ENCODE measurements around the gene CD96.
A peak's percentile ranks its signal among the peaks of the same experiment; 100 is the strongest.
"Not testable (repeated sequence)": the region's sequence is repeated elsewhere in the genome, so short reads cannot be mapped to it uniquely, and the experiment has no call there.

CD96 gene, protein sequence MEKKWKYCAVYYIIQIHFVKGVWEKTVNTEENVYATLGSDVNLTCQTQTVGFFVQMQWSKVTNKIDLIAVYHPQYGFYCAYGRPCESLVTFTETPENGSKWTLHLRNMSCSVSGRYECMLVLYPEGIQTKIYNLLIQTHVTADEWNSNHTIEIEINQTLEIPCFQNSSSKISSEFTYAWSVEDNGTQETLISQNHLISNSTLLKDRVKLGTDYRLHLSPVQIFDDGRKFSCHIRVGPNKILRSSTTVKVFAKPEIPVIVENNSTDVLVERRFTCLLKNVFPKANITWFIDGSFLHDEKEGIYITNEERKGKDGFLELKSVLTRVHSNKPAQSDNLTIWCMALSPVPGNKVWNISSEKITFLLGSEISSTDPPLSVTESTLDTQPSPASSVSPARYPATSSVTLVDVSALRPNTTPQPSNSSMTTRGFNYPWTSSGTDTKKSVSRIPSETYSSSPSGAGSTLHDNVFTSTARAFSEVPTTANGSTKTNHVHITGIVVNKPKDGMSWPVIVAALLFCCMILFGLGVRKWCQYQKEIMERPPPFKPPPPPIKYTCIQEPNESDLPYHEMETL

DNA sequence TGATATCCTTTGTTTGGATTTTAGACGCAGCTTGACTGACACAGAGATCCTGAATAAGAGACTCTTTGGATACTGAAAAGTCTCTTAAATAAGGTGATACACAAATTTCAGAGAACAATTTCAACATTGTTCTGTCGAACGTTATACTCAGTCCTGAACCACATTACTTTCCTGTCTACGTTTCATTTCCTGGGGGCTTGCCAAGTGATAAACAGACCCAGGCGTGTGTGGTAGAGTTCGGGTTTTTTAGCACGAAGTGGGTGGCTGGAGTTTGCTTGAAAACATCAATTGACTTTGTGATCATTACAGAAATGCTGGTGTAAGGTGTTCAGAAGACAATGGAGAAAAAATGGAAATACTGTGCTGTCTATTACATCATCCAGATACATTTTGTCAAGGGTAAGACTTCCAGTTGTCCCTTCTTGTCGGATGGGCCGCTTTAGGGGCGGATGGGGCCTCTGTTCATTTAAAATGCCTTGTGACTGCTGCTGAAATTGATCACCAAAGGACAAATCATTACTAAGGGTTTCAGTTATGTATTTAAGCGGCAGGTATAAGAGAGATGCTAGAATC is at the start of gene CD96:
Gene CD96 (plus strand): TSS at position 287 of the 573 bp plus-strand sequence. CDS start 52 bp downstream, at position 339.
- DNase-seq (ENCODE audit: low spot score), result peak; percentile 88

DNA sequence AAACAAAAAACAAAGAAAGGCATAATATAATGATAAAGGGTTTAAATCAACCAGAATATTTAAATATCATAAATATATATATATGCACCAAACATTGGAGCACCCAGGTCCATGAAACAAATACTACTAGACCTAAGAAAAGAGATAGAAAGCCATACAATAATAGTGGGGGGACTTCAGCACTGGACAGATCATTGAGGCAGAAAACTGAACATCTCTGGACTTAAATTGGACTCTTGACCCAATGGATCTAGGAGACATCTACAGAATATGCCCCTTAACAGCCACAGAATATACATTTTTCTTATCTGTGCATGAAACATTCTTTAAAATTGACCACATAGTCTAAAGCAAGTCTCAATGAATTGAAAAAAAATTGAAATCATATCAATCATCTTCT is 48.7 kb upstream of the CD96 start:
- DNase-seq (ENCODE audit: low spot score), result no peak

DNA sequence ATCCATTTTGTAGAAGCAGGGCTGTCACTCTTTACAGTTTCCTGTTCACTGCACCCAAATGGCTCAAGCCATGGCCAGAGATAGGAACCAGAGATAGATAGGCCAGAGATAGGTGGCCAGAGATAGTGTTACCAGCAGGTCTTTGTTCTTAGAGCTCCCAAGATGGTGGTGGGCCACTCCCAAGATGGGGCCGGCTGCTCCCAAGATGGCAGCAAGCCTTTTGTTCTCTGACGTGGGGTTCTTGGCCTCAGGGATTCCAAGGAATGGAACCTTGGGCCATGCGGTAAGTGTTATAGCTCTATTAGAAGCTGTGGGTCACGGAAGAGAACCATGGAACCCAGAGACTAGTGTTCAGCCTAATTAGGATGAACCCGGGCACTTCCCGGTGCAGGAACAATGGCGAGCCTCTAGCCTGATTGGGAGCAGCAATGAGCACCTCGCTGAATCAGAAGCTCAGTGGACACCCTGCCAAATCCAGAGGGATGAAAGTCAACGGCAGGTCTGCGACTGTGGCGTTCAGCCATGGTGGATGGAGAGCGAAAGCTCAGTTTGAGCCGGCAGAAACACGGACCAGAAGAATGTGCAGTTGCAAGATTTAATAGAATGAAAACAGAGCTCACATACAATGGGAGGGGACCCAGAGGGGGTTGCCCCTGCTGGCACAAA is 45.0 kb upstream of the CD96 start:
- no peak for DNase-seq (ENCODE audit: low spot score)

DNA sequence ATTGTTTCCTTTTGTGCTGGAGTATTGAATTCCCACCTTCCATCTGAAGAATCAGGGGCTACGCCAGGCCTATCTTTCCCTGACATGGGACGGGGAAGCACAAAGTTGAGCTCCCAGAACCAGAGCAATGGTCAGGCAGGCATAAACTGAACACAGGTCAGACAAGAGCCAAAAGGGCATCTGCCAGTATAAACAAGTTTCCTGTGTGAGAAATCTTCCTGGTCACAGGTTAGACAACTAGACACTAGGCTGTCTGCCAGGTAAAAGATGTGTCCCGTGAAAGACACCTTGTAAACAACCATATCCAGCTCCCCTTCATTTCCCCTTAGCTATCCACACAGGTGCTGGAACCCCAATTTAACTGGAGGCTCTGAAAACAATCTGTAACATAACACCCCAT is 44.0 kb upstream of the CD96 start:
- DNase-seq (ENCODE audit: low spot score), result no peak

DNA sequence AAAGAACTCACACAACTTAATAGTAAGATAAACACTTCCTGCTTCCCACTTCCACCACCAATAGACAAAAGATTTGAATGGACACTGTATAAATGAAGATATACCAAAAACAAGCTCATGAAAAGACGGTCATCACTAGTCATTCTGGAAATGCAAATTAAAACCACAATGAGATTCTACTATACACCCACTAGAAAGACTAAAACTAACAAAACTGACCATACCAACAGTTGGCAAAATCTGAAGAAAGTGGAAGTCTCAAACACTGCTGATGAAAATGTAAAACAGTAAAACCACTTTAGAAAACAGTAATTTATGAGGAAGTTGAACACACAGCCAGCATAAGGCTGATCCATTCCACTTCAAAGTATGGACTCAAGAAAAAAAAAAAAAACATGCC is 35.6 kb upstream of the CD96 start:
- no peak for DNase-seq (ENCODE audit: low spot score)

DNA sequence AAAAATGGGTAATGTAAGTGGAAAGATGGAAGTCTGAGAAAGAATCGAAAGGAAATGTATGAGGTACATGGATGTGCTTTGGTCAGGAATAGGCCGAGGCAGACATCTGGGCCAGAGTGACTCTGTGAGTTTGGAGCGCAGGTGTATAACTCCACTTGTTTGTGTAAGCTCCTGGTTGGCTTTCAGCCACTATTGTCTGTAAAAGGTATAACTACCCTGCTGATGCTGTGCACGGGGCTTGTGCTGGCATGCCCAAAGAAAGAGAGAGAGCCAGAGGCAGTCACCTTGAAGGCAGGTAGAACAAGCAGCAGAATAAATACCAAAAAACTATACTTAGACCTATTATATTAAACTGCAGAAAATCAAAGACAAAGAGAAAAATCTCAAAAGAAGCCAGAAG is 32.7 kb upstream of the CD96 start:
- DNase-seq (ENCODE audit: low spot score), result no peak

DNA sequence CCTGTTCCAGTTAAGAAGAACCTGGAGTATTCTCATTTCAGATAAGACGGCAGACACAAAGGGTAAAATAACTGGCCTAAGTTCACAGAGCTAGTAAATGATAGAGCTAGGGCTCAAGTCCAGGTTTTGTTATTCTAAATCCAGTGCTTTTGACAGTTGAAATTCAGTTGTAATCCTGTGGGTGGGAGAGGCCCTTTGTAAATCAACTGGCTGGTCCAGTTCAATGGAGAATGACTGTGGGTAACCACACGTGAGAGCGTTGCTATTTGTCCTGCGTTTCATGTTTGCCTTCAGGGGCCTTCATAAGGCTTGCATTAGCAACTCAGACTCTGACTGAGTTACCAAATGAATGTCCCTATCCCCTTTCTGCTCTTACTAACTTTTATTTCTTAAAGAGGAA is 24.2 kb upstream of the CD96 start:
- no peak for DNase-seq (ENCODE audit: low spot score)

DNA sequence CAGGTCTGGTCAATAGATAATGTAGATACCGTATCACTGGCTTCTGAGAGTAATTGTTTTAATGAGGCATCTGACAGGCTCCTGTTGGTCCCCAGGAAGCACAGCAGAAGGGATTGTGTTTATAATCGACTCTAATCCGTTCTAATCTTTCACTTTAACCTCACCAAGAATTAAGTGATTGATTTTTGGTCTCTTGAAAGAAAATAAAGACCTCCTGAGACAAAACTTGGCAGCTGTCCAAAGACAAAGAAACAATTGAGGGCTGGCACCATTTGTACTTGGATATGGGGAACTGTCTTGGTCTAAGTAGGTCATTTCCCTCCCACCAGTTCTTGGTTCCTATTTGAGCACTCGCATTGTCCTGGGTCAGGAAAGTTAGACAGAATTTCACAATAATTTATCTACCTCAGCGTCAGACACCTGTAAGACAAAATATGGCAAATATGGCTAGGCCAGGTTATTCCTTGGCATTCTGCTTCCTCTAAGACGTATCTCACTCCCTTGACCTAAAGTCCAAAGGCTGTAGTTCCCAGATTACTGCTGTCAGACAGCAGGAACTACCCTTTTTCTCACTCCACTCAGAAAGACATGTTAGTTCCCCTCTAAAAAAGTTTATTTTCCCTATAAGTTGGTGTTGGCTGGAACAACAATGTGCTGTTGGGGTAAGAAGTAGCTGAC is 22.7 kb upstream of the CD96 start:
- no peak for DNase-seq (ENCODE audit: low spot score)

DNA sequence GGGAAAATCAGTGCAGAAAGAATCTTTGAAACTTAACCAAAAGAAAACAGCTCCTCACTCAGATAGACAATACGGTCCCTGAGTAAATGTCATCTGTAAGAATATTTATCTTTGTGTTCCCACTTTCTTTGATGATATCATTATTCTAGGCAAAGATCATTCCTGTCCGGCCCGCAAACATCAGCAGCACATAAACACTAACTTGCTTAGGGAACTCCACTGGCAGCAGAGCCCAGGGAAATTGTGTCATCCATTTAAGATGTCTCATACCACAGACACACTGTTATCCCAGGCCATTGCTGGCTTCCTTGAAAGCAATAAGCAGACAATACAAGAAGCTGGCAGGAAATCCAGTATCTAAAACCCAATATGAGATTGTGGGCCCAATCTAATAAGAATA is 20.1 kb upstream of the CD96 start:
- no peak for DNase-seq (ENCODE audit: low spot score)

DNA sequence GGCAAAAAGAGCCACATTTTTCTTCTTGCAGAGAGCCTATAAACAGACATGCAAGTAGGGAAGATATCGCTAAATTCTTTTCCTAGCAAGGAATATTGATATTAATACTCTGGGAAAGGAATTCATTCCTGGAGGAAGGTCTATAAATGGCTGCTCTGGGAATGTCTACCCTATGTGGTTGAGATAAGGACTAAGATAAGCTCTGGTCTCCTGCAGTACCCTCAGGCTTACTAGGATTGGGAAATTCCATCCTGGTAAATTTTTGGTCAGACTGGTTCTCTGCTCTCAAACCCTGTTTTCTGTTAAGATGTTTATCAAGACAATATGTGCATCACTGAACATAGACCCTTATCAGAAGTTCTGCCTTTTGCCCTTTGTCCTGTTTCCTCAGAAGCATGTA is 17.5 kb upstream of the CD96 start:
- DNase-seq (ENCODE audit: low spot score), result not testable (repeated sequence)

DNA sequence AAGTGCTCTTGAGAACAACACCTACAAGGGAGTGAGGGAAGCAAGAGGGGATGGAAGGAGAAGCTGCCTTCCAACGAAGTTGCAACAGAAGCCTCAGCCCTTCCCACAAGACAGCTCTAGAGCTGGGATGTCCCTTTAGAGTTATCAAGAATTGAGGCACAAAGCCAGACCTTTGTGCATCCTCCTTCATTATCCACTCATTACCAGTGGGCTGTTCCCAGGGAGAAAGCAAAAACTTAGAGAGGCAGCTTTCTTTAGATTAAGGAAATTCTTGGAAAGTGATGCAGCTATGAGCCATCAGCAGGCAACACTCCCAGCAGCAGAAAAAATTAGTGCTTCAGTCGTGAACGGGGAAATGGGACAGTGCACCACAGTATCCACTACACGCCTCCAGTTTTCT is 10.6 kb upstream of the CD96 start:
- DNase-seq (ENCODE audit: low spot score), result no peak

DNA sequence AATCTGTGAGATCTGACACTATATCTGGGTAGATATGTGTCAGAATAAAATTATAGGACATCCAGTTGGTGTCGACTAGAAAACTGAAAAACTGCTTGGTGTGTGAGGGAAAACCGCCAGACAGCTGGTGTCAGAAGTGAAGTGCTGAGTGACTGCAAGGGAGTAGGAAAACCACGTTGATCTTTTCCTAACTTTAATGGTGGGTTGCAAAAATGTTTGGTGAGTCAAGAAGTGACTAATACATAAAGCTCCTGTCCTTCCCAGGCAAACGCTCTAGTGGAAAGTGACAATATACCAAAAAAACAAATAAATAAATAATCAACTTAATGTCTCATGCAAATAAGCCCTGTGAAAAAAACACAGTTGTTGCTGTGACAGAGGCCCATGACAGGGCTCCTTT is 7.3 kb upstream of the CD96 start:
- DNase-seq (ENCODE audit: low spot score), result no peak

DNA sequence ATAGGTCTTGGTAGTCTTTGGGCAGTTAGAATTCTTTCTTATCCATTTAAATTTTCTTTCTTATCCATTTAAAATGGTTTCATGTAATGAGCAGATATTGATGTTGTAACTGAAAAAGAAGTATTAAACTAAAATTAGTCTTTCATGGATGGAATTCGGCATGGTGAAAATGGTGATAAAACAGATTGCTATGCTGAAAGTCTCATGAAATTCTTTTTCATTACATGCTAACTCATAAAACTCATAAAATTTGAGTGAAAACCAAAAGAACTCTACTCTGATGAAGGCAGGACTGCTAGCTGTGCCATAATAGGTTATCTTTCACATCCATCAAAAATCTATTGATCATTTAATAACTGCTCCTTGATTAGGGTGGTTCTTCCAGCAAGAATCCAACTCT is 3.9 kb upstream of the CD96 start:
- no peak for DNase-seq (ENCODE audit: low spot score)

DNA sequence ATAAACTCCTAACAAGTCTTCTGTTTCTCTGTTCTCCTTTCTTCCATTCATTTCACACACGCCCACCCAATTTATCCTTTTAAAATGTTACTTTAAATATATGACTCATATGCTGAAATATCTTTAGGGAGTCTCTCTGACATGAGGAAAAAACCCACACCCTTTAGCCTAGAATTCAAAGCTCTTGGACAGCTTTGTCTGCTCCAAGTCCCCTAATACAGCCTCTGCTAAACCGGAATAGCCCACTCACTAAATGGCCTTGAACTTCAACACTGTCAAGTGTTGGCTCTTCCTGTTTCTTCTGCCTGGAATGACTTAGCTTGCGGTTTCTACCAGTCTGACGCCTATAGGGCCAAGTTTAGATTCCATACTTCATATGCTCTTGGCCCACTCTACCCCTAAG is 3.3 kb upstream of the CD96 start:
- DNase-seq (ENCODE audit: low spot score), result no peak

DNA sequence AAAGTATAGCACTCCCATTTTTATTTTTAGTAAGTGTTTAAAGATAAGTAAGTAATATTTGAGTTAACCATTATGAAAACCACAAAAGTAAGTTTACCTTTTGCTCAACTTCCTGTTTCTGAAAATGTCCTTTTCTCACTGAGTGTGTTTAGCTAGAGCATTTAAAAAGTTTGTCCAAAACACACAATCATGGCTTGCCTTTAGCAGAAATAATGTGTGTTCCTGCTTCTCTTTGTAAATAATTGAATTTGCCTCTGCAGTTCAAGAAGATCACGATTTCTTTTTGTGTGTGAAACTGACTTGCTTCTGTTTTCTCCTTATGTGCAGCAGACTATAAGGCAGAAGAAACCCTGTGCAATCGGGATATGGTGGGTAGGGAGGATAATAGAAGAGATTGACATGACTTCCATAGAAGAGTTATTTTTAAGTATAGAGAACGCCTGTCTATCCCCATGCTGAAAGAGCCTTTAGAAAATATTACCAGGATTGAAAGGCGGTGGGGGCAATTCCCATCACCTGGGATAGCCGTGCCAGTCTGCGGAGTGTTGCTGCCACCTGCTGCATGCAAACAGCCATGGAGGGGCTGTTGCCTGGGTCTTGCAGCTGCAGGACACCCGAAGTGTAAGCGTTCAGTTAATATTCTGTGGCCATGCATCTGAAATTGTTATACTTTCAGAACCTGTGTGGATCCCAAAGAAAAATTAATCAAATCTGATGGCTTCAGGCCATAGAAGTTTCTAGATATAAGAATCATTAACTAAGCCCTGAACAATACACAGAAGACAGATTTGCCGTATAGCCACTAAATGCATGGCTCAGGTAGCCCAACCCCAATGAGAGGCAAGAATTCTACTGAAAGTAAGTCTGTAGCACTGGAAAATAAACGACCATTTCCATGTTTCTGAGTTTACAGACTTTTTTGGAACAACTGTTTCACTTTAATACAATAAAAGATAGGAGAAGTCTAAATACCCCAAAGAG is 2.4 kb upstream of the CD96 start:
- peak; percentile 71 for DNase-seq (ENCODE audit: low spot score)

DNA sequence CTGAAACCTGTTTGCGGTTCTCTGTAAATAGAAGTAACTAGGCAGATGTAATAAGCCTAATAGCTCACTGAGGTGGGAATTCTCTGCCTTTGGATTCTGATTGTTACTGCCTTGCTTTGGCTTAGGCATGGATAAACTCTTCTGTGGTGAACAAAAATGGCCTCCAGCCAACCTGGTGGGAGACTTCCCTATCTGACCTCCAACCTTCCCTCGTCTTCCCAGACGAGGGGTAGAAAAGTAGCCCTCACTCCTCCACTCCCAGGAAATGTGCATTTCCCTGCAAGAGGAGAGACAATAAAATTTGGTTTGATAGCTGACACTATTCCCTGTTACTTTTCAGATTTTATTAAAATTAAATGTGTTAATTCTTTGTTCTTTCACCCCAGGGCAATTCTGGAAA is 606 bp upstream of the CD96 start:
- no peak for DNase-seq (ENCODE audit: low spot score)

DNA sequence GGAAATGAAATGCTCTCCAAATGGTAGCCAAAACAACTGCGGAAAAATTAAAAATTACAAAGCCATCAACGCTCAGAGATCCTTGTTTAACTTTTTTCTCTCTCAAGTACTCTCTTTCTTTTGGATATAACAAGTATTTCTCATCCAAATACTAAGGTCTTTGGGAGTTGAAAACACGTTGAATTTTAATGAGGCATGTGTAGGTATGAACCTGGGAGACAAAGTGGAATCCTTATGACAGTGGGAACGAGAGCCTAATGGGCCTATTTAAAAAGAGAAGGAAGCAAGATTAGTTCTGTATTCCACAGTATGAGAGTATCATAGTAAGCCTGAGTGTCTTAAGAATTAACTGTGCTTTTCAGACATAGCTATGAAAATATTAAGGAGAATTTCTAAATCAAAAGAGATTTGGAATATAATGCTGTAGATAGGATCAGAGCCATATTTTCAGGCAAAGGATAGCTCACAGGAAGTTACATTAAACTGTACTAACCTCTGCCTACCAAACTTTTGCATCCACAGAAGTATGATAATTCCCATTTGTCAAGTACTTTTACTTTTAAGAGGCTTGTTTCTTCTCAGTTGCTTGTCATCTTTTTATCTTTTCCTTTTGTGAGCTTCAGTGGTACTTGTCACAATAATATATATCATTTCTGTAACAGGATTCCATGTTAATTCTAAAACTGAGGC is 759 bp downstream of the CD96 start:
- no peak for DNase-seq (ENCODE audit: low spot score)

DNA sequence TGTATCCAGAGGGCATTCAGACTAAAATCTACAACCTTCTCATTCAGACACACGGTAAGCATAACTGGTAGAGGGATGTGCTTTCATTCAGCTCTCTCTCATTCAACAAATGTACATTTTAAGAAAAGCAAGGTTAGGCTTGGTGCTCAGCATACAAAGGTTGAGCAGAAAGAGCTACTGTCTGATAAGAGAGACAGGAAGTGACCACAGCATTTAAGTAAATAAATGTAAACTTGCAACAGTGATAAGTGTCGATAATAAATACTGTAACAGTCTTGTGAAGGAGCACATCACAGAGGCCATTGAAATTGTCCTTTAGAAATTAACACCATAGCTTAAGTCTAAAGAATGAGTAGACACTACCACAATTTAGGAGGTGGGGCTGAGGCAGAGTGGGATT is 3.4 kb downstream of the CD96 start:
- no peak for DNase-seq (ENCODE audit: low spot score)

DNA sequence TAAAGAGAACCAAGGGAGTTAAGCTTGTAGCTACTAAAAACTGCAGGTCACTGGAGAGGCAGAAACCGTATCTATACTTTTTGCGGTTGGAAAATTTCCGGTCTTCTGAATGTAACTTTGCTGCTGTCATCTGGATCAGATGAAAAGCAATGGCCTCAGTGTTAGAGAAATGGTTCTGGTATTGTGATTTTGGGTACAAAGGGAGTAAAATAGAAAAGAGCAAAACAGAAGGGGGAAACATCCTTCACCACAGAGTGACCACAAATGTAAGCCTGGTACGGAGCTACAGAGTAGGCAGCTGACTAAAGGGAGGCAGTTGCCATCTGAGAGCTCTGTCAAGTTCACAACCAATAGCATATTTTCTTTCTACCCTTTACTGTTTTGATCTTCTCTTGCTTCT is 5.6 kb downstream of the CD96 start:
- DNase-seq (ENCODE audit: low spot score), result peak; percentile 68

DNA sequence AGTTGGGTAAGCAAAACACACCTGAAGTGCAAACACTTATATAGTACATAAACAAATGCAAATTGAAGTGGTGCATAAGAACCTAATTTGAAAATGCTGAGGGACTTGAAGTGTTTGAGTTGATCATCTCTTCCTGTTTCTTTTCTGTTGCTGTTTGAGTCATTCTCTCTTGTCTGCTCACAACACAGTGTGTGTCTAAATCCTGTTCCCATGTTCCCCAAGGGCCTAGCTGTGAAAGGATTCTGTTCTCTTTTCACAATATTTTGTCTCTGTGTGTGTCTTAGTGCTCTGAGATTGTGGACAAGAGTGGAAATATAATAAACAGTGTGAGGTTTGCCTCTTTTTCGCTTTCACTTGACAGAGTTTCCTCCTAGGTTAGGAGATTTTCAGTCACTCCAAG is 6.1 kb downstream of the CD96 start:
- no peak for DNase-seq (ENCODE audit: low spot score)

DNA sequence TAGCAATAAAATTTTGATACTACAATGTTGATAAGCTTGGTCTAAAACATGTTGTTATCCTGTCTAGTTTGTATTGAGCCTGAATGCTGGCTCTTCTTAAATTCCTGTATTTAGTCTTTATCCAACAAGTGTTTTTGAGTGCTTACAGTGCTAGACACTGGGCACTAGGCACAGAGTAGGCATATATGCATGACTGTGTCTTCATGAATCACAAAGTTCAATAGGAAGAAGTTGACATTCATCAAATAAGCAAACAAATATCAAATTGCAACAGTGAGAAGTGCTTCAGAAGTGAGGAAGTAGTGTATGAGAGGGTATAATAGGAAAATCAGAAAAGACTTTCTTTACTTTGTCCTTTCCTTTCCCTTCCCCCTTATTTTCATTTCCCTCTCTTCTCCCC is 6.8 kb downstream of the CD96 start:
- DNase-seq (ENCODE audit: low spot score), result no peak

Data from CD4-positive, alpha-beta T cell treated with Interleukin-6 at 100 ng/mL for 8 hours (primary cell).